A549 (cell line): ENCODE data around the gene PDE6D.

ENCODE experiments used
- CTCF ChIP-seq: fragments of >200 bp; sonication (Bioruptor Twin); formaldehyde crosslinking; IDR thresholded peaks from 3 replicates; pipeline ENCODE4 v1.5.1; 2016
- EHMT2 ChIP-seq: fragments of 200-600 bp; sonication (generic); IDR thresholded peaks from 2 replicates; pipeline ENCODE4 v1.6.1; 2016; ENCODE audit warnings: antibody characterized with exemption, low read depth, mild to moderate bottlenecking, moderate library complexity
- JUN ChIP-seq, 2 experiments: fragments of >200 bp; sonication (Bioruptor Twin); formaldehyde crosslinking; IDR thresholded peaks; 2 replicates in 1 of 2; 3 replicates in 1 of 2; pipeline ENCODE4 v1.6.1; 2016 to 2017
- KDM1A ChIP-seq: fragments of 200-600 bp; sonication (generic); IDR thresholded peaks from 2 replicates; pipeline ENCODE4 v1.6.1; 2016; ENCODE audit warnings: low read depth, mild to moderate bottlenecking
- NFE2L2 ChIP-seq: fragments of 150-350 bp; conservative IDR thresholded peaks from 2 replicates; pipeline ENCODE4 v1.6.1; 2014; ENCODE audit warnings: low read length
- POLR2A ChIP-seq: IDR thresholded peaks from 2 replicates; pipeline ENCODE4 v1.6.1; 2012; ENCODE audit warnings: mild to moderate bottlenecking, low read length
- POLR2AphosphoS2 ChIP-seq: conservative IDR thresholded peaks from 2 replicates; pipeline ENCODE4 v1.6.1; 2012; ENCODE audit warnings: low read length, improper control_type of control experiment, inconsistent platforms
- RAD21 ChIP-seq, 2 experiments: fragments of >200 bp in 1 of 2; sonication (Bioruptor Twin) in 1 of 2; formaldehyde crosslinking in 1 of 2; IDR thresholded peaks in 1 of 2; conservative IDR thresholded peaks in 1 of 2; 2 replicates in 1 of 2; 3 replicates in 1 of 2; pipeline ENCODE4 v1.6.1; 2012 to 2018; ENCODE audit warnings: inconsistent platforms in 1 of 2
- RCOR1 ChIP-seq: fragments of 150-350 bp; IDR thresholded peaks from 2 replicates; pipeline ENCODE4 v1.6.1; 2014; ENCODE audit warnings: antibody characterized with exemption, low read length, low read depth
- REST ChIP-seq: fragments of 200-600 bp; sonication (generic); IDR thresholded peaks from 2 replicates; pipeline ENCODE4 v1.6.1; 2016; ENCODE audit warnings: antibody characterized with exemption, mild to moderate bottlenecking, moderate library complexity
- USF2 ChIP-seq: fragments of 450-650 bp; IDR thresholded peaks from 2 replicates; pipeline ENCODE4 v1.6.1; 2014; ENCODE audit warnings: antibody characterized with exemption

- TF ChIP-seq RCOR1 (no peak), CTCF (no peak), RAD21 (conservative IDR thresholded peaks at IDR 0.05 in 1 of 2, IDR thresholded peaks at IDR 0.05 in 1 of 2) (no peak), POLR2AphosphoS2 (no peak), USF2 (no peak), POLR2A (no peak), EHMT2 (no peak), JUN (IDR thresholded peaks at IDR 0.05) (no peak), NFE2L2 (no peak), KDM1A (no peak), REST (no peak)
These were observed 29.9 kb downstream of the PDE6D start for GRCh38 chr2:231751042-231751815.
